Skeletal muscle satellite cell (primary cell): ENCODE measurements around the gene IL1RAPL2.
A peak's percentile ranks its signal among the peaks of the same experiment; 100 is the strongest.

Experiments used
- H3K27me3 ChIP-seq: 2 replicates; pipeline ENCODE4 v1.7.0; 2013; ENCODE audit warnings: low read length; ENCODE audit not compliant: control insufficient read depth, insufficient read depth
- H3K36me3 ChIP-seq: 2 replicates; pipeline ENCODE4 v1.7.0; 2013; ENCODE audit warnings: mild to moderate bottlenecking, control low read depth, low read length; ENCODE audit not compliant: insufficient read depth
- H3K4me1 ChIP-seq: 2 replicates; pipeline ENCODE4 v1.7.0; 2013; ENCODE audit warnings: low read length; ENCODE audit not compliant: control insufficient read depth, insufficient read depth
- H3K4me2 ChIP-seq: 2 replicates; pipeline ENCODE4 v1.7.0; 2013; ENCODE audit warnings: mild to moderate bottlenecking, low read length
- H3K4me3 ChIP-seq: 2 replicates; pipeline ENCODE4 v1.7.0; 2013; ENCODE audit warnings: low read length
- H3K9ac ChIP-seq: 2 replicates; pipeline ENCODE4 v1.7.0; 2013; ENCODE audit warnings: mild to moderate bottlenecking, low read depth, low read length, moderate library complexity
- H3K9me3 ChIP-seq: replicated peaks from 2 replicates; pipeline ENCODE4 v1.7.0; 2013; ENCODE audit warnings: mild to moderate bottlenecking, control low read depth, low read length

Gene IL1RAPL2

DNA sequence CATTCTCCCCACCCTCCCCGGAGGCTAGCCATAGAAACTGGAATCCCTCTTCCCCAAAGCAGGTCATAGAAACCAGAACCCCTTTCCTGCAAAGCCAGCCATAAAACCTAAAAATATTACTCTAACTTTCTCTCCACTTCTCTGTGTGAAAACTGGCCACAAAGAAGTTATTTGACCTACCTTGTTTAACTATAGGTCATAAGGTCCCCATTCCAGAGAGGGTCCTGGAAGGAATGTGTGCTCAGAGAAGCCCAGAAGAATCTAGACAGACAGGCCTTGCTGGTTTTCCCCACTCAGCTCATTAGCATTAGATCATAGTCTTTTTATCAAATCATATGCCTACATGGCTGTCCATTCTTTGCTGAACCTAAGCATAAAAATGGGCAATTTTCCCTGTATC is 707.3 kb downstream of the IL1RAPL2 start:
- no peaks in the 10 kb centered on the region for H3K4me1 ChIP-seq
- H3K9ac ChIP-seq: no peak overlapping the region
- no peak overlapping the region for H3K4me2 ChIP-seq
- peaks cover 17% of the 10 kb centered on the region for H3K27me3 ChIP-seq
- H3K36me3 ChIP-seq: no peaks in the 10 kb centered on the region
- no peaks in the 10 kb centered on the region for H3K9me3 ChIP-seq
- H3K4me3 ChIP-seq: no peak overlapping the region

DNA sequence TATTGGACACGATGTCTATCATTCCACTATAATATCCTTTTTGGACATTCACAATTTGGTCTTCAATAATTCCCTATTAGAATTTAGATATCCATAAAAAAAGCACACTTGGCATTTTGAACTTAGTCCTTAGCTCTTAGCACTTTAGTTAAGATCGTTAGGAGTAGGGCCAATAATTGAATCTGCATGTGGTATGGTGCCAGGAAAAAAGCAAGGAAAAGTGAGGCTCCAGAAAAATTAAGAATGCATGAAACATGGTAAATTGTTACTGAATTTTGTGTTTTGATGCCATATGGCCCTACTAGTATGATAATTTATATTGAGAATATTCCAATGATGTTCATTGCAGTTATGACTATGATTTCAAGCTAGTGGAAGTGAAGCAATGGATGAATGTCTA is 708.1 kb downstream of the IL1RAPL2 start:
- Histone ChIP-seq H3K9ac (no peak overlapping the region), H3K4me1 (no peaks in the 10 kb centered on the region), H3K9me3 (no peaks in the 10 kb centered on the region), H3K4me2 (no peak overlapping the region), H3K27me3 (peaks cover 22% of the 10 kb centered on the region), H3K36me3 (no peaks in the 10 kb centered on the region), H3K4me3 (no peak overlapping the region)

DNA sequence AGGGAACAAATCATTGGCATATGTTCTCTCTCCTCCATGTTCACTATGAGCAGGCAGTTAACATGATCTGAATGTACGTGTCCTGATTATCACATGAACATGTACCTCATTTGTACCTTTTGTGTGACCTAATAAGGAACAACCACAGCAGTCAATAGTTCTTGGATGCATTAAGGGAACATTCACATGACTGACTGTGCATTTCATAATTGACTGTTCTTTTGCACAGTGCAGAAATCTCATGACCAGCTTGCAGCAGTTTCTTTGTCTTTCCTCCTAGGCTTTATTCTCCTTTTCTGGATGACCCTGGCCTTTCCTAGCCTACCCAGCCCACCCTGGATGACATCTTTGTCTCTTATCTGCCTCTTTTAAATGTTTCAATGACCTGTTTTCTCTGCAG is 711.1 kb downstream of the IL1RAPL2 start:
- Histone ChIP-seq H3K9me3 (no peaks in the 10 kb centered on the region), H3K27me3 (peaks cover 16% of the 10 kb centered on the region), H3K4me3 (no peak overlapping the region), H3K4me1 (peaks cover 2% of the 10 kb centered on the region), H3K36me3 (no peaks in the 10 kb centered on the region), H3K4me2 (no peak overlapping the region), H3K9ac (no peak overlapping the region)

- no peak overlapping the region for H3K9ac ChIP-seq
Measured at GRCh38 chrX:105282077-105282476, 716.1 kb downstream of the IL1RAPL2 start.

GRCh38 chrX:105297041-105297440 is 731.0 kb downstream of the IL1RAPL2 start:
- Histone ChIP-seq H3K4me3 (no peak overlapping the region), H3K4me2 (no peak overlapping the region), H3K36me3 (no peaks in the 10 kb centered on the region), H3K9ac (no peak overlapping the region), H3K4me1 (no peaks in the 10 kb centered on the region), H3K9me3 (no peaks in the 10 kb centered on the region), H3K27me3 (peaks cover 8% of the 10 kb centered on the region)

More at GRCh38 chrX:105282077-105282476, 716.1 kb downstream of the IL1RAPL2 start:
- Histone ChIP-seq H3K9me3 (no peaks in the 10 kb centered on the region), H3K4me1 (peaks cover 2% of the 10 kb centered on the region), H3K4me3 (no peak overlapping the region), H3K4me2 (no peak overlapping the region), H3K27me3 (peaks cover 12% of the 10 kb centered on the region), H3K36me3 (no peaks in the 10 kb centered on the region)

- H3K27me3 ChIP-seq: peaks cover 12% of the 10 kb centered on the region
- H3K36me3 ChIP-seq: no peaks in the 10 kb centered on the region
- H3K9ac ChIP-seq: no peak overlapping the region
- H3K4me1 ChIP-seq: no peaks in the 10 kb centered on the region
- no peak overlapping the region for H3K4me3 ChIP-seq
- no peaks in the 10 kb centered on the region for H3K9me3 ChIP-seq
- no peak overlapping the region for H3K4me2 ChIP-seq
Measured at GRCh38 chrX:105299286-105299685, 733.3 kb downstream of the IL1RAPL2 start.

DNA sequence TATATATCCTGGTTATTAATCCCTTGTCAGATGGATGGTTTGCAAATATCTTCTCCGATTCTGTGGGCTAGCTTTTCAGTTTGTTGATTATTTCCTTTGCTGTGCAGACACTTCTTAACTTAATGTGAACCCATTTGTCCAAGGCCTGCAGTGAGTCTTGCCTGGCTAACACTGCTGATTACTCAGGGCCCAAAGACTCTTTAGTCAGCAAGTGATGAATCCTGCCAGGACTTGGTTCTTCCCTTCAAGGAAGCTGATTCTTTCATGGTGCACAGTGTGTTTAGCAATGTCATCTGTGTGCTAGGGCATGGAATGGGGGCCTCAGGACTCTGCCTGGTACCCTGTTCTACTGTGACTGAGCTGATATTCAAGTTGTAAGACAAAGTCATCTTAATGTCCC is 736.2 kb downstream of the IL1RAPL2 start:
- H3K4me1 ChIP-seq: no peaks in the 10 kb centered on the region
- no peaks in the 10 kb centered on the region for H3K9me3 ChIP-seq

GRCh38 chrX:105307762-105308161 is 741.8 kb downstream of the IL1RAPL2 start:
- Histone ChIP-seq H3K4me1 (no peaks in the 10 kb centered on the region), H3K4me3 (no peak overlapping the region), H3K9me3 (no peaks in the 10 kb centered on the region), H3K27me3 (peaks cover 5% of the 10 kb centered on the region), H3K9ac (no peak overlapping the region), H3K4me2 (no peak overlapping the region), H3K36me3 (no peaks in the 10 kb centered on the region)

More for the DNA sequence above, 736.2 kb downstream of the IL1RAPL2 start:
- Histone ChIP-seq H3K9ac (no peak overlapping the region), H3K4me3 (no peak overlapping the region), H3K36me3 (no peaks in the 10 kb centered on the region), H3K27me3 (peaks cover 8% of the 10 kb centered on the region), H3K4me2 (no peak overlapping the region)

- Histone ChIP-seq H3K9ac (no peak overlapping the region), H3K9me3 (no peaks in the 10 kb centered on the region), H3K4me3 (no peak overlapping the region), H3K4me1 (peaks cover 23% of the 10 kb centered on the region), H3K36me3 (no peaks in the 10 kb centered on the region), H3K27me3 (no peaks in the 10 kb centered on the region), H3K4me2 (peak overlapping the region; percentile 48)
Measured at GRCh38 chrX:105313596-105313995, 747.6 kb downstream of the IL1RAPL2 start.

DNA sequence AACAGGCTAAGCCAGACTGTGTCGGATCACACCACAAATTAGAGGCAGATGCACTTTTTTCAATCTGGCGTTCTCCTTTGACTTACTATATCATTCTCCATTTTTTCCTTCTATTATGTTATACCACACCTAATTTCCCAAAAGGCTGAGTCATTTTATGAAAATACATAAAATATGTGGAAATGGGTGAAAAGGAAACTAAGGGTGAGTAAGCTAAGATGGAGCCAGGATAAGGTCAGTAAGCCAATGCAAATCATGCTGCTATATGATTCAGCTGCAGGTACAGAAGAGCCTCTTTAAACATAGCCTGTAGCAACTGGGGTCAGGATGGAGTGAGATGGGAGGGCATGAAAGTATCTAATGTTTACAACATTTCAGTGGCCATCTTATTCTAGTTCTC is 748.5 kb downstream of the IL1RAPL2 start:
- Histone ChIP-seq H3K4me3 (no peak overlapping the region), H3K4me1 (peaks cover 23% of the 10 kb centered on the region)

GRCh38 chrX:105315248-105315647 is 749.2 kb downstream of the IL1RAPL2 start:
- no peaks in the 10 kb centered on the region for H3K9me3 ChIP-seq
- no peaks in the 10 kb centered on the region for H3K36me3 ChIP-seq
- peak overlapping the region; percentile 40 for H3K9ac ChIP-seq
- peak overlapping the region; percentile 48 for H3K4me2 ChIP-seq
- no peak overlapping the region for H3K4me3 ChIP-seq
- peaks cover 23% of the 10 kb centered on the region for H3K4me1 ChIP-seq
- H3K27me3 ChIP-seq: no peaks in the 10 kb centered on the region

More for the DNA sequence above, 748.5 kb downstream of the IL1RAPL2 start:
- Histone ChIP-seq H3K9ac (peak overlapping the region; percentile 40), H3K4me2 (peak overlapping the region; percentile 48), H3K9me3 (no peaks in the 10 kb centered on the region), H3K27me3 (no peaks in the 10 kb centered on the region), H3K36me3 (no peaks in the 10 kb centered on the region)

DNA sequence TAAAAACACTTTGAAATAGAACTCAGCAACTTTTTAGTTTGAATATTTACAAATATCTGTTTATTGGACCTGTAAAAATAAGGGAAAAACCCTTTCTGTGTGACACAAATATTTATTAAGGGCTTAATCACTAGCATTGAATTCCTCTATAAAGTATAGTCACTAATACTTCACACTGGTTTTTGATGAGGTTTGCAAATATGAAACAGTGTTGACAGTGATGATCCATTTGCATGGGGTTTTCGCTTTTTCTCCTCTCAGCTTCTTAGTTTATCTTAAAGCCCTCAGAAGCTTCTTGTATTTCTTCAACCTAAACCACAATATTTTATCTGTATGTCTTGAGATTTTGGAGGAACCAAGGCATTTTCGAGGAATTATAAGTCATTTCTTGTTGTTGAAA is 751.1 kb downstream of the IL1RAPL2 start:
- Histone ChIP-seq H3K4me3 (no peak overlapping the region), H3K27me3 (peaks cover 2% of the 10 kb centered on the region), H3K9ac (no peak overlapping the region), H3K4me2 (no peak overlapping the region), H3K4me1 (peaks cover 23% of the 10 kb centered on the region), H3K9me3 (no peaks in the 10 kb centered on the region), H3K36me3 (no peaks in the 10 kb centered on the region)
